ENCODE data around the gene ABL1.

- TF ChIP-seq CTCF (IDR thresholded peaks at IDR 0.05; ENCODE audit: borderline replicate concordance, extremely low read depth, low read length, poor library complexity, severe bottlenecking), result no peak
- TF ChIP-seq EZH2 (IDR thresholded peaks at IDR 0.05; ENCODE audit: borderline replicate concordance, low read depth, low read length, severe bottlenecking), result no peak
Observed at GRCh38 chr9:130872912-130873503, 38.0 kb downstream of the ABL1 start.
